Measurements from ENCODE around the gene ZDHHC3. TPM values are rescaled to one million over a fixed set of nuclear protein-coding genes. Genes with fewer than 3 reads are reported as not detected.
"Not testable (repeated sequence)": the region's sequence is repeated elsewhere in the genome, so short reads cannot be mapped to it uniquely, and the experiment has no call there.

Gene ZDHHC3
- total RNA-seq, 1 donor from 2014 or later = 81.4 TPM

- DNase-seq (ENCODE audit: low read depth) = no peak
Measured at GRCh38 chr3:44963571-44964325, 12.2 kb downstream of the ZDHHC3 start.

DNA sequence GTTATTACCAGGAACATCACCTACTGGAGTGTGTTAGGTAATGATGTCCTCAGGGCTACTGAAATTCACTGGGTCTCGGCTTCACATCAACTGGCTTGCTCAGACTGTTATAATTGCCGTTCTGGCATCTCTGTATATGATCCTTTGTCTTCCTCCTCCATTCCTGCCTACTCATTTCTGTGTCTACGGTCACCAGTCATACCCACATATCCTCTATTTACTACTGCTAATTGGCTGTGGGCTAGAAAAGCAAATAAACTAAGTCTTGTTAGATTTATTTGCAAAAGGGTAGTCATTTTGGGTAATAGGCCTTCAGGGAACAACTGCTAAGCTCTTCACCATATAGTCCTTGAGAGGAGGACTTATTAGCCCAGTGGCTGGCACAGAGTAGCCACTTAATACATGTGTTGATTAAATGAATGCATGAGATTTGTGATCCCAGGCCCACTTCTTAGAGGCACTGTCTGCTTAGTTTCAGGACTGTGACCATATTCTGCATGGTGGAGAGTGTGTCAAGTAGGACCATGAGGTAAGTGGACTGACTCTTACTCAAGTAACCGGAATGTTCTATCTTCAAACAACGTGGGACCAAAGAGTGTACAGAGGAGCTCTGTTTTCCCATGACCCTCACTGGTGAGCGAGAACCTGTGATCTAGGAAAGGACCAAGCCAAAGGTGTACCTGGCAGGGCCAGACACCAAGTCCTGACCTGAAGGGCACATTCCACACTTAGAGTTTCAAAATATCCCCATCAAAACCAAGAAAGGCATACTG lies 13.2 kb downstream of the ZDHHC3 start:
- DNase-seq (ENCODE audit: low read depth) = no peak

- DNase-seq (ENCODE audit: low read depth) = no peak
Measured at GRCh38 chr3:44961888-44962287, 14.1 kb downstream of the ZDHHC3 start.

DNA sequence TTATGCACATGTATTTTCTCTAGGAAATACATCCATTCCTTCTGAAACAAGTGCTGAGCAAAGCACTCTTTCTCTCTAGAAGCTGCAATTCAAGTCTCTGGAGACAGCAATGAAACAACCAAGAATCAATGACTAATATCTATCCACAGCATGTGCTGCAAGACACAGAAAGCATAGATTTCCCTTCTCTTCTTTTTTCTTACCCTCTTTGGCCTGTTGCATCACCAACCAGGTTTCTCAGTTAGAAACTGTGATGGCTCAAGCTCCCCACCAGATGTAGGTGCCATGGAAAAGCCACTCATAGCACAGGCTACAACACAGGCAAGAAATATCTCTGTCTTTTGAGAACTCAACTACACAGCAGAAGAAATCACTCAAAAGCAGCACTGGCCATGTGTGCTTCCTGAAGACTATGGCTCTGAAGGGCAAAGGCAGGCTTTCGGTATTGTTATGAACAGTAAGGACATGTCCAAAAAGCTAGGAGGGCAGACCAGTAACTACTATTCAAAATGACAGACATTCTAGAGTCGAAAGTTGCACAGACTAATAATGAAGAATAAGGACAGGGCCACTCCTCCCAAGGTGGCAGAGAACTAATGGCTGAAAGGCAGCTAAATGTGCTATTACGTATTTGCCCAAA lies 15.5 kb downstream of the ZDHHC3 start:
- DNase-seq (ENCODE audit: low read depth) = no peak

DNA sequence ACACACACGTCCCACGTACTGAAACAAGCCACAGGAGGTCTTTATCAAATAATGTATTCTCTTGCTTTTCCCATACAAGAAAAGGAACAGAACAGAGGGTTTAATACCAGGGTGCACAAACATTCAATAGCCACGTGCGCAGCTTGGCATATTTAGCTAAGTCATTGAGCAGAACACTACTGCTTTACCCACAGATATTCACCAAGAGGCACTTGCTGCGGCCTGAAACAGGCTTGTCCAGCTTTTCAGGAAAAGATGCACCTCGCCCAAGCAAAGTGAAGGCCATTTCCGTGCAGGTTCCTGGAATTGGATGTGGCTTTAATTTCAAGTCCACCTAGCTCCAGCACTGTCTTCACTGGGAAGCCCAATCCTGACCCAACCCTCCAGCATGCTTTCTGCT lies 17.6 kb downstream of the ZDHHC3 start:
- no peak for DNase-seq (ENCODE audit: low read depth)

DNA sequence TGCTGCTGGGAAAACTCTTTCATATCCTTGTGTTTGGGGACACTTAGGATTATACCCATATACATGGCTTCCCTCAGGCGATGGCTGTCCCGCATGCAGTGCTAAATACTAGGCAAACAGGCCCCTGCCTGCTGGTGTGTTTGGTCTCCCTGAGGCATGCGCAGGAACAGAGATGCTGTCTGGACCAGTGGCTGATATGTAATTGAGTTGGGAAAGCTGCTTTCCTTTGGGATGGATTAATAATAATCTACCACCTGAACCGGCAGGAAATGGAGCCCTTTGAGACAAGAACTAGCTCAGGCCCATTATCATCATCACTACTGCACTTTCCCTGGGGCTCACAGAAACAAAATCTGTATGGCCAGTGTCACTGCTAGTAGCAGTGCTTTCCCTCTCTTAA lies 18.0 kb downstream of the ZDHHC3 start:
- DNase-seq (ENCODE audit: low read depth) = no peak

DNA sequence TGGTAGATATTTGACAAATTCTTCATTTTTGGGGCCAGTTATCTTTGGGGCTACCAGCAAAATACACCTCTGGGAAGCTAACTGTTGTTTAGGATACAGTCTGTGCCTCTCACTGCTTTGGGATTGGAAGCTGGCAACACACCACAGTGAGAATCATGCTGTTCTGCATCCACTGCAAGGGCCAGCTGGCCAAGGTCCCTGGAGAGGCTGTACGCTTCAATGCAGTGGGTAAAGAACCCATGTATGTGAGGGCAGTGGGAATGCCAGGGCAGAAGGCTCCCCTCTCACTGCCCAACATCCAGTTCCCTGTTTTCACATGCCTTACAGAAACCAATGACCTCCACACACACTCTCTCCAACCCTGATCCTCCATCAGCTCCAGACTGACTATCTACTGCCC lies 20.1 kb downstream of the ZDHHC3 start:
- DNase-seq (ENCODE audit: low read depth) = no peak

DNA sequence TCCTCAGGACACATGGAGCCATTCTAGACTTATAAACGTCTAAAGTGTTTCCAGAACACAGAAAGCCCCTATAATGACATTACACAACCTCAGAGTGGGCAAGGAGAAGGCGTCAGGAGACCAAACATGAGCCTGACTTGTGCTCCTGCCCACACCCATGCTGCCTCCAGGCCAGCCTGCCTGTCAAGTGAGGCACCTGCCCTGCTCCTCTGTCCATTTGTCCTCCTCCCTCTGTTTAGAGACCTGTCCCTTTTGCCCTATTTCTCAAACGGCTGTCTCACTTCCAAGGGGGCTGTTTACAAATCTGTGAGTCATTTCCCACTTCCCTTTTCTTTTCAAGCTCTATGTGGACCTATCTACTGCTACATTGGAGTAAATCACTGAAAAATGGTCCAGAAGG lies 21.0 kb downstream of the ZDHHC3 start:
- peak; percentile 50 for DNase-seq (ENCODE audit: low read depth)

DNA sequence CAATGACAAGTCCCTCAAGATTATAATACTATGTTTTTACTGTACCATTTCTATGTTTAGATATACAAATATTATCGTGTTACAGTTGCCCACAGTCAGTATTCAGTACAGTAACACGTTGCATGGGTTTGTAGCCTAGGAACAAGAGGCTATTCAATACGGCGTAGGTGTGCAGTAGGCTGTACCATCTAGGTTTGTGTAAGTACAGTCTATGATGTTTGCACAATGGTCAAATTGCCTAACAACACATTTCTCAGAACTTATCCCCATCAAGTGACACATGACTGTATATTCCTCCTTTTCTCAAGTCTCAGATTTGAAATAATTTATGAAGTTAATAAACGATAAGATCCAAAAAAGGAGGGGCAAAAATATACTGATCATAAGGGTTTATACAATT lies 21.7 kb downstream of the ZDHHC3 start:
- no peak for DNase-seq (ENCODE audit: low read depth)

- DNase-seq (ENCODE audit: low read depth) = no peak
Measured at GRCh38 chr3:44952689-44953088, 23.3 kb downstream of the ZDHHC3 start.

DNA sequence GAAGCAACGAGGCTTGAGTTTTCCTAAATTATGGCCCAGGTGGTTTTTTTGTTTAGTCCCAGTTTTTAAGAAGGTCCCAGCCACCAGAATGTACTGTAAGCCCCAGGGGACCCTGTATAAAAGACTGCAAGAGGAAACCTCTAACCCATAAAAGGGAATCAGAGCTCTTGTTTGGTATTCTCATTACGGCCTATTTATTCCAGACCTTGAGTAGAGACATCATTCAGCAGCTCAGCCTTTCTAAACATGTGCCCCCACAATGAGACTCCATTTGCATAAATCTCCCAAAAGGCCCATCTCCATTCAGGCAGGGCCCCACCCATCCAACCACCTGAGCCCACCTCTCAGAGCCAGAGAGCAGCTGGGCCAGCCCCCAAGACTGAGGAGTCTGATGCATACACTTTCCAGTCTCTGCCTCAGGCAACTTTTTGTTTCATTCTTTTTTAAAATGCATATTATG lies 25.7 kb downstream of the ZDHHC3 start:
- no peak for DNase-seq (ENCODE audit: low read depth)

GRCh38 chr3:44949770-44950169 lies 26.2 kb downstream of the ZDHHC3 start:
- not testable (repeated sequence) for DNase-seq (ENCODE audit: low read depth)

DNA sequence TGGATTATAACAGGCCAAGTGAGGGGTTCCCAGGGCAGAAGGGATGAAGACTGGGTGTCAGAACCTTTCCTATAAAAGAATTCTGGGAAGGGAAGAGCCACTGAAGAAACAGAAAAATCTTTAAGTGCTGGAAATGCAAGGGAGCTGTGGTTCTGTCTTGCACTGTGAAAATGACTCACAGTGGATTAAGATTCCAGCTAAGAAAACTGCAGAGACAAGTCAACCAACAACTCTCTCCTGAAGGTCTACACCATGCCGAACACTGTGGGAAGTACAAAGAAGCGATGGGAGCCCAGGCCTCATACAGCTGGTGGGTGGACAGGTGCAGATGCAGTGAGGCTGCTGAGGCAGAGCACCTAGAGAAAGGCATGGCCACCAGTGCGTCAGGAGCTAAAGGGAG lies 27.7 kb downstream of the ZDHHC3 start:
- no peak for DNase-seq (ENCODE audit: low read depth)

DNA sequence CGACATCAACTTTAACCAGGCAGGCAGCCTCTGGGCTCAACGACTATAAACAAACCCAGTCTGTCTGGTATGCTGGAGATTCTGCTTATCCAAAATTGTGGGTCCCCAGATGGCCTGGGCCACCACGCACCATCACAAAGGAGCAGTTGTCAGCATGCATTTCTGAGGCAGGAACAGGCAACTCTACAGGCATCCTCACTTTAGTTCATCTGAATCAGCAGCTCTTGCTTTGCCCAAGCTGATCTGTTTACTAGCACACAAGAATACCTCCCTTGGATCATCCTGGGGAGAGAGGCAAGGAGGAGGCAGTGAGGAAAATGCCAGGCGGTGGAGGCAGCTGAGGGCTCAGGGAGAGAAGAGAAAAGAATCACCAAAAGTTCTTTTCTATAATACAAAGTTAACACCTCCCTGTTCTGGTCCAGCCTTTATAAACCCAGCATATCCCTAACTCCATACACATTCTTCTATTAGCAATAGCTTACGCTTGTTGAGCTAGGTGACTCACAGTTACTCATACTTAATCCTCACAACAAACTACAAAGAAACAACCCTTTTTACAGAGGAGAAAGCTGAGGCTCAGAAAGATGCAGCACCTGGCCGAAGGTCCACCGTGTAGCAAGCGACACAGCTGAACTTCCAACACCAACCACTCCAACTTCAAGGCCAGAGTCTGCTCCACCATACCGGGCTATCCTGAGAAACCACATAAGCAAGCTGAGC lies 33.6 kb downstream of the ZDHHC3 start:
- DNase-seq (ENCODE audit: low read depth) = peak; percentile 38

DNA sequence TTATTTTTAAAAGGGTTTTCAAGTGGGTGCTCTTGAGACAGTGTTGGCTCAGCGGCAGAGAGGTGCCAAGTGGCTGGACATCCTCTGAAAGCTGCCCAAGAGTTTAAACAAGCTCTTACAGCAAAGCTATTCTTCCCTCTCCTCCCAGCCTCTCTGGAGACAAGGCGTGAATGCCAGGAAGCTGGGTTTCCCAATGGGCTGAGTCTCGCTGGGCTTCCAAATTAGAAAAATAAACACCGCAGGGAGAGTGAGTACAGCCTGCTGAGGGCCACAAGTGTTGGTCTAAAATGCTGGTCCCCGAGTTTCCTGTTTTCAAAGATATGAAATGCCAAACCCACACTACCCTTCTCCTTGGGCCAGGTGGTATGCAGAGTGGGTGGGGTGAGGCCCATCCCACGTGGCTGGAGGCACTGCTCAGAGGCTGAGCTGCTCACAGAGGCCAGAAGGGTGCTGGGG lies 36.4 kb downstream of the ZDHHC3 start:
- no peak for DNase-seq (ENCODE audit: low read depth)

- no peak for DNase-seq (ENCODE audit: low read depth)
Measured at GRCh38 chr3:44932986-44933944, 42.7 kb downstream of the ZDHHC3 start.

GRCh38 chr3:44932271-44932670 lies 43.7 kb downstream of the ZDHHC3 start:
- no peak for DNase-seq (ENCODE audit: low read depth)

DNA sequence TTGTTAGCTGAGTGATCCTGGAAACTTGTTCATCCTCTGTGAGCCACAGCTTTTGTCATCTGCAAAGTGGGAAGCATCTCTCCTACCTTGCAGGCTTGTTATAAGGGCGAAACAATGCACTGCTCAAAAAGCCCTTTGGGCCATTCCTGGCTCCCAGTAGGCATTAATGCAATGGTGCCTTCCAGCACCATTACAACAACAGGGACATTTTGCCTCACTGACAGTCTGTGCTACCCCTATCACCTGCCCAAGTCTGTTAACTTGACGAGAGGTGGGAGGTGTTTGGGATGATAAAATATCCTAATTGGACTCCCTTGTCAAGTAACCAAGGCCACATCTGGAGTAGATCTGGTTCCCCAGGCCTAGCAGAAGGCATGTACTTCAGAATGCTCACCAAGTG lies 44.2 kb downstream of the ZDHHC3 start:
- no peak for DNase-seq (ENCODE audit: low read depth)

- DNase-seq (ENCODE audit: low read depth) = no peak
Measured at GRCh38 chr3:44930911-44931310, 45.1 kb downstream of the ZDHHC3 start.

DNA sequence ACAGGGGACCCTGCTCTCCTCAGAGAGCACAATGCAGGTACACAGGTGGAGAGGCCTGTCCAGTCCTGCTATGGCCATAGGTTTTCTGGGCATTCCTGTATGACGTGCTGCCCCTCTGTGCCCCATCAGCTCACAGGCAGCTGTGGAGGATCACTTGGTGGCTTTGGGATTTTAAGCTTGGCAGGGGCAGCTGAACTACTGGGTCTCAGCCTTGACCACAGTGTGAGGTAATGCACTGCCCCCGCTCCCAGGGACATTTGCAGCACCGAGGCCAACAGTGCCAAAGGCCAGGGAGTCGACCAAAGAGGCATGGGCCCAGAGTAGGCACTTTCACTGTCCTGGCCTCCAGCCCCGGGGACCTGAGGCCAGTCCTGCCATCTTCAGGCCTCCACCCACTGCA lies 46.2 kb downstream of the ZDHHC3 start:
- no peak for DNase-seq (ENCODE audit: low read depth)

DNA sequence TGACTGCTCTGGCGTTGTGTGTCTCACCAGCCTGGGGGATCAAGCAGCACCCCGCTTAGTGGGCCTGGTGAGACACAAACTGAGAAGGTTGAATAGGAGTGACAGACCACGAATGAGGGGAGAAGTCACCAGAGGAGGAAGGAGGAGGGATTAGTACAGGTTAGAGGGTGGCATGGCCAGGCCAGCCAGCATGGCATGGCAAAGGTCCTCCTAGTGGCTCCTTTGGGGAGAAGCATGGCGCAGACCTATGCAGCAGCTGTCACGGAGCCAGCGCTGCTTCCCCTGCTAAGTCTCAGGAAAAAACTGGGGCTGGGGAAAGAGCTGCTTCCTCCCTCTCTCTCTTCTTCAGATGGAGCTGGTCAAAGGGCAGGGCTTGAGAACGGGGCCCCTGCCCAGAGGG lies 48.6 kb downstream of the ZDHHC3 start:
- no peak for DNase-seq (ENCODE audit: low read depth)
